Ramos (cell line): Measurements from ENCODE around the gene ATXN10.

ENCODE experiments used
- in situ Hi-C: fragments of 300-500 bp; cut with MboI; formaldehyde crosslinking; loops from one replicate; pipeline ENCODE4 v1.14.3; 2022; ENCODE audit warnings: low sequenced_read_pairs; ENCODE audit not compliant: unreplicated experiment

ATXN10 gene

DNA sequence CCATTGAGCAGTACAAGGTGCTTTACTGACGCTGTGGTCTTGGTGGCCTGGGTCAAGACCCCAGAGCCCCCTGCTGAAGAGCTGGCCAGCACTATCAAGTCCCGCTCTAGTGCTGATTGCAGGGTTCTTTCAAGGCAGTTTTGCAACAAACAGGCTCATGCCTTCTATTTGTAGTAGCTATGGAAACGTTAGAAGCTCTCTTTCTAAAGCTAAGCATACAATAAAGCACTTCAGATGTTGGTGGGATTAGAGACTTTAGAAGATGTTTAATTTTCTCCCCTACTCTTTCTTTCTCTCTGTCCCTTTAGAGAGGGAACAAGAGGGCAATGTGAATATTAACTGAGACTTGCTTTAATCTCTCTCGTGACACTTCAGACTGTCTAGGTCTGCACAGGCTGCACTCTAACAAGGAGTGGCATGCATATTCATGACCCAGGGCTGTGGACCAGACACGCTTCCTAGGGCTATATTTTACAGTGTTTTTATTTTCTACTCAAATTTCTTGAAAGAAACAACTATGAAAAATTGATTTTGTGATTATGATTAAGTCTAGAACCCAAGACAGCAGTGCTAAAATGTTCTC, 166.8 kb downstream of the ATXN10 start:
- in situ Hi-C loops, result no loop called here

DNA sequence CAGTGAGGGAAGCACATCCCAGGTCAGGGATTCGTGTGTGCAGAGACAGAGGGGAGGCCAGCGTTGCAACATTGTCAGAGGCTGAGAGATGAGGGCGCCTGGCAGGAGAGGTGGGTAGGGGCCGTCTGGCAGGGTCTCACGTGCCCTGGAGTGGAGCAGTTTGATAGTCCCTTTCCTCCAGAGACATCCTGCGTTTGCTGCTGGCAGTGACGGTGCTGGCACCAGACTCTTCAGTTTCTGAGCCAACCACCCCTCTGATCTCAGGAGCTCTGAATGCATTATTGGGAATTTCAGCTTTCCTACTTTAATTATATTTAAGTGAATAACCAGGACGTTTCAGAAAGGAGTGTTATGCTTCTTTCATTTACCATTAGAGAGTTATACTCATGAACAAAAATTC, 168.8 kb downstream of the ATXN10 start:
- in situ Hi-C loops, result loop anchor here (10.0 kb wide), 1 partner anchor 196 kb away; no protein-coding TSS in a partner anchor

DNA sequence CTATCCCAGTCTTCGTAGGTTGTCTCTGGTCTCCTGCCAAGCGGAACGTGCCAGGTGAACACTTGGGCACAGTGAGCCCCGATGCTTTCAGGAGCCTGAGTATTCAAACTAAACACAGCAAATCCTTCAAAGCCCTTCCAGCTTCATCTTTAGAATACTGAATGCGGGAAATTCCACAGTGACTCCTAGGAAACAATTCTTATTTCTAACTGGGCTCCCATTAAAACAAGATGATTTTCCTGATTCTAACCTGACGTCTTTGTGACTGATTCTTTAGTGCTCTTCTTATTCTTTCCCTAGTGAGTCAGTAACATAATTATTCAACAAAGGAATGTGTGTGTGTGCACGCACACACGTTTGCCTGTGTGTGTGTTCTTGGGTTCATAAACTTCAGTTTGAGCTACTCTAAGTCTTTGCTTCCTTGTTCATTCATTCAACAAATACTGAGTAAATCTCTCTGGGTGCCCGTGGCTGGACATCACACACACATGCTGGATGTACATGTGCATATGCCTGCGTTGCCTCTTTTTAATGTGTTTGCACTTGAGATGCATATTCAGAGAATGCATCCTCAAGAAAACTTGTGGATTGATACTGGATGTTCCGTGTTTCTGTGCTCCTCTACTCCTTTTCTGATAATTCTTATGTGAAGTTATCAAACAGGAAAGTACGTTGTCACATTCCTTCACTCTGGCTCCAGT, 170.8 kb downstream of the ATXN10 start:
- in situ Hi-C loops, result loop anchor here (10.0 kb wide), 1 partner anchor 198 kb away; no protein-coding TSS in a partner anchor

DNA sequence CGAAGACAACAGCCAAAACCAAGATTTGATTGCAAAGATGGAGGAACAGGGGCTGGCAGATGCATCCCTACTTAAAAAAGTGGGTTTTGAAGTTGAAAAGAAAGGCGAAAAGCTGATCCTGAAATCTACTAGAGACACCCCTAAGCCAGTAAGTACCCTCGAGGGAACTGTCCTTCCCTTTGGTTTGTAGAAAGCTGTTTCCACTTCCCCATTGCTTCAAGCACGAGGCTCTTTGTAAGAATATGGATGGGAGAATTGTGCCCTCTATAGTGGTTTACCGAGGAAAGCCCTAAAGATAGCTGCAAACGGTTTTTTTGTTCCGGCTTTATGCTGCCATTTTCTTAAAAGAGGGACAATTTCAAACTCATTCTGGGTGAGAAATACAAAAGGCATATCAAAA, 171.4 kb downstream of the ATXN10 start:
- in situ Hi-C loops, result loop anchor here (10.0 kb wide), 1 partner anchor 198 kb away; no protein-coding TSS in a partner anchor

- in situ Hi-C loops, result loop anchor here (10.0 kb wide), 1 partner anchor 199 kb away; no protein-coding TSS in a partner anchor
Observed at GRCh38 chr22:45843986-45844385, 172.4 kb downstream of the ATXN10 start.

DNA sequence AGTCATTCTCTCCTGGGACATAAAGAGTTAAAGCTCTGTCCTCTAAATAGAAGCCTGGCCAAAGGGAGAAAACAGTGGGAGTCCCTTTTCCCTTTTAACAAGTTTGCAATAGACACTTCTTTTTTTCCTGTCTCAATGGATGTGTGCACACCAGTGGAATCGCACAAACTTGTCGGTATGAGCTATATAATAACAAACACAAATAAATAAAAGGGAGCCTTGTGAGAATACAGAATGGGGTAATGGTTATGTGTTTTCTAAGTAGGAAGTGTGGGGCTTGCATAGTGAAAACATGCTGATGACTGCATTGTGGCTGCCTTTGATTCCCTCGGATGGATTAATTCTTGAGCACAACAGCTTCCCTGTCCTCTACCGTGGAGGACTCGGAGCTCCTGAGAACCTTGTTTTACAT, 173.4 kb downstream of the ATXN10 start:
- in situ Hi-C loops, result loop anchor here (10.0 kb wide), 1 partner anchor 200 kb away; no protein-coding TSS in a partner anchor

- in situ Hi-C loops, result loop anchor here (10.0 kb wide), 1 partner anchor 202 kb away; no protein-coding TSS in a partner anchor
Observed at GRCh38 chr22:45846952-45847351, 175.3 kb downstream of the ATXN10 start.

- in situ Hi-C loops, result loop anchor here (10.0 kb wide), 1 partner anchor 204 kb away; no protein-coding TSS in a partner anchor
Observed at GRCh38 chr22:45848904-45849303, 177.3 kb downstream of the ATXN10 start.

DNA sequence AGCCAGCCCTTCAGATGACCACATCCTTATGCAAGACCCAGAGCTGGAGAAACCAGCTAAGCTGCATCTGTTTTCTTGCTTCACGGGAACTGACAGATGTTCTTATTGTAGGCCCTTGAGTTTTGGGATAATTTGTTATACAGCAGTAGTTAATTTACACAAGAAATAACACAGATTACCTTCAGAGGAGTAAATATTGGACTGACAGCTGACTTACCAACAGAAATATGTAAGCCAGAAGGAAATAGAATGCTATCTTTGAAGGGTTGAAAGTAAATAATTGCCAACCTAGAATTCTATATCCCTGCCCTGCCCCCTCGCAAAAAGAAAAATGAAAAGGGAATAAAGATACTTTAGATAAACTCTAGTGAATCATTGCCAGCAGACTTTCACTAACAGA, 181.2 kb downstream of the ATXN10 start:
- in situ Hi-C loops, result no loop called here

DNA sequence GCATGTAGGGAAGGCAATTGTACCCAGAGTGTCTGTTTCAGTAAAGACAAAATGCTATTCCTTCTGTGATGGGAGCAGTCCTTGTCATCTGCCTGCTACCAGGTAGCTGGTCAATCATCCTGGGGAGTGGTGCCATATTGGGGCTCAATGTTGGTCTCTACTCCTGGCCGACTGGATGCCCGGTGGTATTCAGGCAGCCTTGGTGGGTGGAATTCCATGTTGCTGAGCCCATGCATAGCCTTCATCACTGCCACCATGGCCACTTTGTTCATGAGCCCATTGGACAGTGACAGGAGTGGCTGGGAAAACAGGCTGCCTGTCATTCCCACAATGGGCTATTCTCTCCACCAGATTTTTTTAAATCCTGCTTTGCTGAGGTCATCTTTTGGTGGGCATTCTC, 184.3 kb downstream of the ATXN10 start:
- in situ Hi-C loops, result no loop called here

- in situ Hi-C loops, result no loop called here
Observed at GRCh38 chr22:45857519-45857918, 185.9 kb downstream of the ATXN10 start.

GRCh38 chr22:45859231-45860161, 187.9 kb downstream of the ATXN10 start:
- in situ Hi-C loops, result no loop called here

DNA sequence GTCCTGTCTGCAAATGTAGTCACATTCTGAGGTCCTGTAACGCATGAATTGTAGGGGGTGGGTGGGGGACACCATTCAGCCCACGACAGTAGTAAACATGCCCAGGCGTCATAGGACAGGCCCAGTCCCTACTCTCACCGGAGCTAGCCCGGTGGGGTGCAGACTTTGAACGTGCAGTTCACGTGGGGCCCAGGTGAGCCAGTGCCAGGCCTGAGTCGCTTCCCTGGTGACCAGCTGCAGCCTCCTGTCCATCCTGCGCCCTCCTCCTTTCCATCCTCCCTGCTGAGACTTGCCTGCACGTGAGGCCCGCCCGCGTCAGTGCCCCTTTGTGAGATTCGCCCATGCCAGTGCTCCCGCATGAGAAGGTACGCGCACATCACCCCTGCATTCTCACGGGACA, 188.6 kb downstream of the ATXN10 start:
- in situ Hi-C loops, result no loop called here

- in situ Hi-C loops, result no loop called here
Observed at GRCh38 chr22:45861259-45861658, 189.6 kb downstream of the ATXN10 start.

GRCh38 chr22:45863981-45864751, 192.5 kb downstream of the ATXN10 start:
- in situ Hi-C loops, result no loop called here

- in situ Hi-C loops, result no loop called here
Observed at GRCh38 chr22:45864959-45865476, 193.4 kb downstream of the ATXN10 start.

GRCh38 chr22:45865561-45866125, 194.0 kb downstream of the ATXN10 start:
- in situ Hi-C loops, result no loop called here

DNA sequence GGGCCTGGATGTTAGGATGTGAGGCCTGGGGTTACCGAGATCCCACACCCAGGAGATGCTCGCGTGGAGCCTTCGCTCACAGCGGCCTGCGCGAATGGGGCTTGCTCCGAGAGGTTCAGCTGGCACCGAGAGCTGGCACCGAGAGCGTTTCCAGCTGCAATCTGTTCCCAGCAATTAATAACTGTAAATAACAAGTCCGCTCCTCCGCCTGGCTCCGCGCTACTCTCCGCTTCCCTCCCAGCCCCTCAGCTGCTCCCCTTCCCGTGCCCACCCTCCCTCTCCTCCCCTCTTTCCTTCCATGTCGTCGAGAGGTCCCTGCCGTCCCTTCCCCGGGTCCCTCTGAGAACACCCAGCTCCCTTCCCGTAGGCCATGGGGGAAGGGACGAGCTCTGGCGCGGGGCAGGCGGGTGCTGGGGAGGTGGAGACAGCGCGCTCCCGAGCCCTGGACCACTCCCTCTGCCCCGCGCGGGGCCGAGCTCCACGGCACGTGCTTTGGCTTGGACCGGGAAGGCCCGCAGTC, 194.6 kb downstream of the ATXN10 start:
- in situ Hi-C loops, result no loop called here

GRCh38 chr22:45866646-45867117, 195.0 kb downstream of the ATXN10 start:
- in situ Hi-C loops, result no loop called here
